HG03095 (cell line): ENCODE data around the gene LCE1A.

Experiments
- ATAC-seq: cut with Tn5 transposase; IDR thresholded peaks from one replicate; pipeline ENCODE4 v1.9.1; 2021; ENCODE audit warnings: moderate library complexity; ENCODE audit not compliant: unreplicated experiment

LCE1A gene

GRCh38 chr1:152827173-152827572 lies at the start of gene LCE1A:
TSS of gene LCE1A (plus strand) at chr1:152827473. CDS start at chr1:152827473, 0 bp downstream.
- no peak for ATAC-seq

DNA sequence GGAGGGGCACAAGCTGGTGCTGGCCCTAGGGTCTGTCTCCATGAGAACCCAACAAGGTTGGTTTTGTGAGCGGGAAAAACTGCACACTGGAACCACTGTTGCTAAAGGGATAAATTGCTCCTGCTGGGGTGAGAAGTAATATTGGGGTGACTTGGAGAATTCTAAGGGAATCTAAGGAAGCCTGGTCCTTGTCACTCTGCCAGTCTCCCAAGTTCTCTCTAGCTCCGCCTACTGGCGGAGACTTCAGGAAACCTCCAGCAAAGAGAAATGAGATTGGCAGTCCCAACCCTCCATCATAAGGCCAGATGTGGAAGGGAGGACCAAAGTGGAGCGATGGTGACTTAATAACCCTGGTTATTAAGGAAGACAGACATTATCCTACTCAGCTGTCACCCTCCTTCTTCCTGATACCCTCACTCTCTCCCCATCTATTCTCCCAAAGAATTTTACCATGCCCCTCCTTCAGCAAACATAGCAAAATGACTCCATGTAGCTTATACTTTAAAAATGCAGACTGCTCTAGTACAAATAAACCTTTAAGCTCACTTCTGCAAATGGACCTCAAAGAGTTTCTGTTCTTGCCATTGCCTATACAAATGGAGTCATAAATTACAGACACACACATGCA lies 49.6 kb upstream of the LCE1A start:
- no peak for ATAC-seq

DNA sequence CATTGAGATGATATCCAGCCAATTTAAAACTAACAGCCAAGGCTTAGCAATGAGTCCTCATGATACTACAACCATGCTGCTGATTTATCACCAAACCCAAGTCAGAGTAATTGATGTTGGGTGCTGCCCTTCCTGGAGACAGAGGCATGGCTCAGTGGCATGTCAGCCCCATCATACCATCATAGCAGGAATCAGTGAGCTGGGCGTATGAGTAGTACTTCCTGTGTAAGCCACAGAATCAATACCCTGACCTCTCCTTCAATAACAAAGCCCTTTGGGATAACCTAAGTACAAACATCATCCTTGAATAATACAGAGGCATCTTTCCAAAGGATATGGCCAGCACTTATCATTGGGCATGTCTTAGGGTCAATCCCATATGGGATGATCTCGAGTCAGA lies 44.2 kb upstream of the LCE1A start:
- no peak for ATAC-seq

DNA sequence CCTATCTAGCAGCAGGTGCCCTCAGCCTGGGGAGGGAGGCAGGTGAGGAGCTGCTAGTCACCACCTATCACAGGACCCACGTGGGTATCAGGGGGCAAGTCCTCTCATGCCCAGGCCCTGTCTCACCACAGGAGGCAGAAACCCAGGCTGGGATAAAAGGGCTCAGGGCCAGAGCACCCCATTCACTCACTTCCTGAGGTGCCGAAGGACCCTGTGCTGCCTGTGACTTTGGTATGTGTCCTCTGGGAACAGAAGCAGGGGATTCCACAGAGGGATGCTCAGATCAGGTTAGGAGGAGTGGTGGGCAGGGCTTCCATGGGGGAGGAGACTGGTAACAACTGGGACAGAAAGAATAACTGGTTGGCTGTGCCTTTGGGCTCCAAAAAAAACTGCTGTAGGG lies 41.2 kb upstream of the LCE1A start, which contains the start of gene LCE1E:
LCE1E (plus strand) TSS at position 181 of the 400 bp plus-strand sequence. CDS start 1,043 bp downstream, outside the sequence.
- ATAC-seq = no peak

GRCh38 chr1:152795686-152796085 lies 31.6 kb upstream of the LCE1A start:
- no peak for ATAC-seq

- ATAC-seq = no peak
Observed at GRCh38 chr1:152796421-152796820, 30.9 kb upstream of the LCE1A start, which contains the start of gene LCE1D. TSS of gene LCE1D (plus strand) at chr1:152796721. CDS start at chr1:152797795, 1,074 bp downstream.

DNA sequence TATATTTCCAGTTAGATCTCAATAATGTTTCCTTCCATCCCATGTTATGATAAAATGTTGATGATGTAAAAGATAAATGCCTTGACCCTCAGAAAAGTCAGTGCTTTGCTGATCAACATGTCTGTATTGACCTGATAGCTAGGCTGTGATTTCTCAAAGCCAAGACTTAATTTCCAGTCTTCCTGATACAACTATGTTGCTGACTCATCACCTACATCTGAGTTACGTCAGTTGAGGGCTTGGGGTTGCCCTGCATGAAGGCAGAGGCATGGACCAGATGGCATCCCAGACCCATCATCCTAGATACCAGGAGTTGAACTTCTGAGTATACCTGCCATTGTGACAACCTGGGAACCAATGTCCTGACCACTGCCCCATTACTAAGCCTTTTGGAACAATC lies 25.9 kb upstream of the LCE1A start:
- no peak for ATAC-seq

DNA sequence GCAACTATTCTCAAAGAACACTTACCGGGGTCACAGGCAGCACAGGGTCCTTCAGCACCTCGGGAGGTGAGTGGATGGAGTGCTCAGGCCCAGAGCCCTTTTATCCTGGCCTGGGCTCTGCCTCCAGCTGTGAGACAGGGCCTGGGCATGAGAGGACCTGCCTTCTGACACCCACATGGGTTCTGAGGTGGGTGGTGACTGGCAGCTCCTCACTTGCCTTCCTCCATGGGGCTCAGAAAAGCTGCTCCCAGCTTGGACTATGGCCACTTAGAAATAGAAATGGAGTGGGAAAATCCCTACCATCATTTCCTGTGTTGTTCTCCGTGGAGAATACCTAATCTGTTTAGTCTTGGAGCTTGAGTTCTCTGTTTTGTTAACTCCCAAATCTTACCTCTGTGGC lies 20.7 kb upstream of the LCE1A start, which contains the start of gene LCE1C:
LCE1C (minus strand) TSS at position 76 of the 400 bp plus-strand sequence. CDS start 1,173 bp downstream, outside the sequence.
- no peak for ATAC-seq

GRCh38 chr1:152811050-152811449 lies 16.2 kb upstream of the LCE1A start:
- ATAC-seq = no peak

DNA sequence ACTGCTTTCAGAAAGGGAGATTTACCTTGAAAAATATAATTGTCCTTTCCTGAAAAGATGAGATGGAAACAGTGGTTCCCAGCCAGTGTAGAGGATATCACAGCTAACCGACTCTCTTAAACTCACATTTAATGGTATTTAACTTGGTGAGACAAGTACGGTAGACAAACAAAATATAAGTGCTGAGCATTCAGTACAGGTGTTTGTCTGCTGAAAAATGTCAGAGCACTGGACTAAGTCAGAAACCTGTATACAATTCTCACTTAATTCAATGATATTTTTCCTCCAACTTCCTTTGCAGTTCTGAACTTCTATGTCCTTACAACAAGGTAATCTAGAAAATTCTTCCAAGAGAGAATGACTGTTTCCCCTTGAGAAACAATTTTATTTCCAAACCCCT lies 15.6 kb upstream of the LCE1A start, which contains the start of gene LCE1B:
LCE1B (plus strand) TSS at position 301 of the 400 bp plus-strand sequence. CDS start 476 bp downstream, outside the sequence.
- ATAC-seq = no peak

GRCh38 chr1:152817309-152817708 lies 10.0 kb upstream of the LCE1A start:
- ATAC-seq = no peak

- no peak for ATAC-seq
Observed at GRCh38 chr1:152823294-152823693, 4.0 kb upstream of the LCE1A start.

DNA sequence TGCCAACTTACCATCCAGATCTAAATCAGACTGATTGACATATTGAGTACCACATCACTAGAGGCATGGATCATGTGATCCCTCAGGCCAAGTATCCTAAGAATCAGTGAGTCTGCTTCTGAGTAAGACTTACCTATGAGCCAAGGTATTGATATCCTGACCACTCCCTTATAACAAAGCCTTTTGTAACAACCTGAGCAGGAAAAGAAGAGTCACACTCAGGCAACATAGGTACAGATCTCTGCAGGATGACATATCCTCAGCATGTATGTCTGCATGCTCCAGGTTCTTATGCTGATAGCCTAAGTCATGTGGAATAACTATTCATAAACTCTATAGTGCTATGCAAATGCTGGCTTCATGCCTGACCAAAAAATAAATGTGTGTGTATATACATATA lies 2.3 kb upstream of the LCE1A start:
- ATAC-seq = no peak

DNA sequence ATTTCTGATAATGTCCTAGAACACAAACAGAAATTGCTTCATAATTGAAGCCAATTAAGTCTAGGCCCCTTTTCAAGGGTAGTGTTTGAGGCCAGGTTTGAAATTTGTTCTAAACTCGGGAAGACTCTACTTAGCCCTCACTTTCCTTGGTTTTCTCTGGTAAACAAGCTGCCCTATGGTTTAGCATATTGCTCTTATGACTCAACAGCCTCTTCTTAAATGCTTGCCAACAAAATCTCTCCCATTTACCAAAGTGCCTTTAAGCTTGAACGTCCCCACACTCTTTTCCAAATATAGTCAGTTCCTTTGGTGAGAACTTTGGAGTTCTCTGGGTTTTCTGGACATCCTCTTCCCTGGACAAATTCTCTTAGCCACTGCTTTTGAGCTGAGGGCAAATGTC lies 9.6 kb downstream of the LCE1A start:
- ATAC-seq = no peak

DNA sequence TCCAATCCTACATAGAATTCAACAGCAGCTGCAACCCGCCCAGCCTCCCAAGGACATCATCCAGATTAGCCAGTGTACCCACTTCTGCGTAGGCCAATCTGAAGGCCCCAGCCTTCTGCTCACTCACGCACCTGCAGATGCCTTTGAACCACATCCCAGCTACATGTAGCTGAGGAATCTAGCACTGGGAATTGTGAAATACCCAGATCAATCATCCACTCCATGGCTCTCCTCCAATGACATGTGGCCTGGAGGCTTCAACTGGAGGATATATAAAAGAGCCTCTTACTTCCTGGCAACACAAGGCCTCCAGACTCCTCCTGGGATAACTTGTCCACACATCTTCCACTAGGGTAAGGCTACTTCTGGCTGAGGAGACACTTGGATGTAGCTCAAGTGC lies 15.3 kb downstream of the LCE1A start, which contains the start of gene LCE6A:
LCE6A (plus strand) TSS at position 301 of the 400 bp plus-strand sequence. CDS start 665 bp downstream, outside the sequence.
- no peak for ATAC-seq

DNA sequence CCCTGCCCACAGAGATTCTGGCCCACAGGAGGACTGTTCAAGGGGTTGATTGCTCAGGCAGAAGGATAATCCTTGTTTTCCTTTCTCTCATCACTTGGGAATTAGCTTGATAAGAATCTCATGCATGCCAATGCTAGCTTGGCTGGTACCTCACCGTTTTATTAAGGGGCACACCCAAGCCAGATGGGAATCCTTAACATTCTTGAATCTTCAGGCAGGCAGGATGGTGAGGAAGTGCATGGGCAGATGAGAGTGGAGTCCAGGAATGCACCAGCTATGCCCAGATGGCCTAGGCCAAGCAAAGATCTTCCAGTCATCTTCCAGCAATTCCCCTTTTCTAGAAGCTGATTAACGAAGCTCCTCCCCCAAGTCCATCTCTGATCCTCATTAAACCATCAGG lies 28.4 kb downstream of the LCE1A start:
- no peak for ATAC-seq

- ATAC-seq = no peak
Observed at GRCh38 chr1:152858062-152858461, 30.8 kb downstream of the LCE1A start.

DNA sequence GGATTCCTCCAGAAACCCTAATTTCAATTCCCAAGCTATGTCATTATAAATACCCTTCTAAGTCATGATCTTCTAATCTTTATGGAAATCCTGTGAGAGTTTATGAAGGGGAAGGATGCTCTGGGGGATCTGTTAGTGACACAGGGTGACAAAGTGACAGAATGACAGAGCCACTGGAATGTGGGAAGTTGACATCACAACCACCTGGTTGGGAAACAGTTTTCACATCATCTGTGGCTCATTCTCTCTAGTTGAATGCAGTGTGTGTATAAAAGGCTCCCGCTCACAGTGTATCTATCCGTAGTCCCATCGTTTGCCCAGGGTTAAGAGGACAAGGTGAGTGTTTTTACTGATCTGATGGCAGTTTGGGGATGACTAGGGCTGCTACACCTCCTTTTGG lies 32.4 kb downstream of the LCE1A start, which contains the start of gene LCE7A:
LCE7A (plus strand) TSS at position 301 of the 400 bp plus-strand sequence. CDS start 702 bp downstream, outside the sequence.
- ATAC-seq = no peak

DNA sequence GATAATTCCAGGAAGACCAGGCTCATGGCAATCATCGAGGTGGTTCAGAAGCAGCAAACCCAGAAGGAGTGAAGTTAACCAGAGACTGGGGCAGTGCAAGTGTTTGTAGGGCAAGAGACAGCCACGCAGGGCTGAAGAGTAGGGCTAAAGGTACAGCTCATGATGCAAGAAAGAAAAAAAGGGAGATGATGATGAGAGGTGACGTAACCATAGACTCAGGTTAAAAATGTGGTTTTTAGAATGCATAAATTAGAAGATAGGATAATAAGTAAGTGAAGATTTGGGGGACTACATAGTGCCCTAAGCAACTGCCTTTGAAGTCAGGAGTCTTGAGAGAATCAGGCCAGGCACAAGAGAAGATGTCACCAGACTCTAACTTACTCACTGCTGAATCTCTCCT lies 32.9 kb downstream of the LCE1A start:
- no peak for ATAC-seq

GRCh38 chr1:152861374-152861773 lies 34.1 kb downstream of the LCE1A start:
- ATAC-seq = no peak

DNA sequence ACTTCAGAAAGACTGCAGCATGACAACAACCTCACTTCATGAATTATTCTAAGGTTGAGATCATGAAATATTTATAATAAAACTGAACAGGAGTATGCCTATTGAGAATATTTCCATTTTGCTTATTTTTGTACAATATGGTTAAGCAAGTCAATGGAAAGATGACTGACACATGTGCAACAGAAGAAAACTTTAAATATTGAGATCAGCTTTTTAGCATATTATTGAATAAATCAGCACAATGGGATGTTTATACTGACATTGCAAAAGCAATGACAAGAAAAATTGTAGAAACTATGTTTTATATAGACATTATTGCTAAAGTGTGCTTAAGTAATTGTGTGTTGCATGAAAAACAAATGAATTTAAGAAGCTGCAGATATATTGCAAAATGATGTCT lies 37.2 kb downstream of the LCE1A start:
- ATAC-seq = no peak

DNA sequence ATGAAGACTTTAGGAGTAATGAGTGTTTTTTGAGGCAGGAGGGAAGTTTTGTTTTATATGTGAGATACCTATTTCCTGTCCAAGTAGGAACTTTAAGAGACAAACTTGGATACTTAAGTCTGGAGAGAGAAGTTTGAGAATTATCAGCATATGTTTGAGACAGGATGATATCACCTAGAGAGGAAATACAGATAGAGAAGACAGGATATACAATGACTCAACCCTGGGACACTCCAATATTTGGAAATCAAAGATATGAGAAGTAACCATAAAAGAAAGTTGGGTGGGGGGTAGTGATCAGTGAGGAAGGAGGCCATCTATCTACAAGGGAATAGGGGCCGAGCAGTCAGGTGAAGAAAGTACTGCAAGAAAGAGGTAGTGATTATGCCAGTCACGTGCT lies 39.0 kb downstream of the LCE1A start:
- no peak for ATAC-seq
